ENCODE measurements around the gene CEMIP.

- TF ChIP-seq, protein P1, sequence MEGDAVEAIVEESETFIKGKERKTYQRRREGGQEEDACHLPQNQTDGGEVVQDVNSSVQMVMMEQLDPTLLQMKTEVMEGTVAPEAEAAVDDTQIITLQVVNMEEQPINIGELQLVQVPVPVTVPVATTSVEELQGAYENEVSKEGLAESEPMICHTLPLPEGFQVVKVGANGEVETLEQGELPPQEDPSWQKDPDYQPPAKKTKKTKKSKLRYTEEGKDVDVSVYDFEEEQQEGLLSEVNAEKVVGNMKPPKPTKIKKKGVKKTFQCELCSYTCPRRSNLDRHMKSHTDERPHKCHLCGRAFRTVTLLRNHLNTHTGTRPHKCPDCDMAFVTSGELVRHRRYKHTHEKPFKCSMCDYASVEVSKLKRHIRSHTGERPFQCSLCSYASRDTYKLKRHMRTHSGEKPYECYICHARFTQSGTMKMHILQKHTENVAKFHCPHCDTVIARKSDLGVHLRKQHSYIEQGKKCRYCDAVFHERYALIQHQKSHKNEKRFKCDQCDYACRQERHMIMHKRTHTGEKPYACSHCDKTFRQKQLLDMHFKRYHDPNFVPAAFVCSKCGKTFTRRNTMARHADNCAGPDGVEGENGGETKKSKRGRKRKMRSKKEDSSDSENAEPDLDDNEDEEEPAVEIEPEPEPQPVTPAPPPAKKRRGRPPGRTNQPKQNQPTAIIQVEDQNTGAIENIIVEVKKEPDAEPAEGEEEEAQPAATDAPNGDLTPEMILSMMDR (IDR thresholded peaks at IDR 0.05): no peak
- no peak for TF ChIP-seq POLR2A (IDR thresholded peaks at IDR 0.05)
These were observed 144.5 kb downstream of the CEMIP start for GRCh38 chr15:80923668-80924067.
